Measurements from ENCODE around the gene ARHGAP33.

ARHGAP33 gene

DNA sequence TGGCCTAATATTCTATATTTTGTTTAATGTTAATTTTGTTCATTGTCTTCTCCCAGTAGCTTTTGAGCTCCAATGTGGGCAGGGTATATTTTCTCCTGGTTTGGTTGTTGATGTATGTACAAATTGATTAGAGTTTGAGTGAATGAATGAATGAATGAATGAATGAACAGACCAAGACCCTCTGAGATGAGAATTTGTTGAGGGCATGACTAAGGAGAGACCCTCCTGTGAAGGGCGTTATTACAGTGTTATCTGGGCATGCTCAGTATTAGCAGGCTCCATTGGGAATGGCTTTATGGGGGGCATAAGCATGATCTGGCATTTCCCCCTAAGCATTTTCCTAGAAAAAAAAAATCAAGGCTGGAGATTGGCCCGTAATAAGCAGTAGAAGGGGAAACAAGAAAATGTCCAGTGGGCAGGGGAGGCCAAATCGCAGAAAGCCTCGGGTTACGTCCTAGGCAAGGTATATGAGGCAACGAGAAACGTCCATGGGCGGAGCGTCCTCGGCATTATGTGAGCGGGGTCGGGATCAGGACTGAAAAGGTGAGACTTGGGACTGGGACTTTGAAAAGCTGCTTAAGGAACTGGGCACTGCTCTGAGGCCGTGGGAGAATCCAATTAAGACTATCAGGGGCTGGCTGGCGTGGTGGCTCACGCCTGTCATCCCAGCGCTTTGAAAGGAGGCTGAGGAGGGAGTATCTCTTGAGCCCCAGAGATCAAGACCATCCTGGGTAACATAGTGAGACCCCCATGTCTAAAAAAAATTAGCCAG, 904 bp upstream of the ARHGAP33 start:
- Histone ChIP-seq H3K4me1 (ENCODE audit: control insufficient read depth, insufficient read depth, low read length, poor library complexity, severe bottlenecking) (peaks cover 20% of the 10 kb centered on the region), H3K27ac (ENCODE audit: low read depth, low read length, severe bottlenecking) (no peak overlapping the region), H3K36me3 (ENCODE audit: control insufficient read depth, insufficient read depth, low read length) (peaks cover 7% of the 10 kb centered on the region), H3K9me3 (ENCODE audit: control insufficient read depth, low read length) (no peaks in the 10 kb centered on the region), H3K4me3 (ENCODE audit: extremely low read depth, insufficient read depth, low read length, poor library complexity, severe bottlenecking) (peak overlapping the region; percentile 60)
- 56 to 63% methylated on average over 15 to 16 of the region's 16 CpGs for WGBS, 2 experiments (ENCODE audit: insufficient coverage in 2 of 2)

DNA sequence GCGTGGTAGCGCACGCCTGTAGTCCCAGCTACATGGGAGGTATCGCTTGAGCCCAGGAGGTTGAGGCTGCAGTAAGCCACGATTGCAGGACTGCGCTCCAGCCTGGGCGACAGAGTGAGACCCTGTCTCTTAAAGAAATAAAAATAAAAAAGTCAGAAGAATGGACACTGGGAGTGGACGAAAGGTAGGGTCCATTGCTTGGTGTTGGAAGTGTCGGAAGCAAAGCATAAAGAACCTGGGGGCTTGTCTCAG, 392 bp upstream of the ARHGAP33 start:
- Histone ChIP-seq H3K4me1 (ENCODE audit: control insufficient read depth, insufficient read depth, low read length, poor library complexity, severe bottlenecking) (peaks cover 20% of the 10 kb centered on the region), H3K27ac (ENCODE audit: low read depth, low read length, severe bottlenecking) (no peak overlapping the region), H3K4me3 (ENCODE audit: extremely low read depth, insufficient read depth, low read length, poor library complexity, severe bottlenecking) (peak overlapping the region; percentile 60), H3K9me3 (ENCODE audit: control insufficient read depth, low read length) (no peaks in the 10 kb centered on the region), H3K36me3 (ENCODE audit: control insufficient read depth, insufficient read depth, low read length) (peaks cover 11% of the 10 kb centered on the region)
- 30% methylated on average over 9 of the region's 9 CpGs for WGBS, 2 experiments (ENCODE audit: insufficient coverage in 2 of 2)

DNA sequence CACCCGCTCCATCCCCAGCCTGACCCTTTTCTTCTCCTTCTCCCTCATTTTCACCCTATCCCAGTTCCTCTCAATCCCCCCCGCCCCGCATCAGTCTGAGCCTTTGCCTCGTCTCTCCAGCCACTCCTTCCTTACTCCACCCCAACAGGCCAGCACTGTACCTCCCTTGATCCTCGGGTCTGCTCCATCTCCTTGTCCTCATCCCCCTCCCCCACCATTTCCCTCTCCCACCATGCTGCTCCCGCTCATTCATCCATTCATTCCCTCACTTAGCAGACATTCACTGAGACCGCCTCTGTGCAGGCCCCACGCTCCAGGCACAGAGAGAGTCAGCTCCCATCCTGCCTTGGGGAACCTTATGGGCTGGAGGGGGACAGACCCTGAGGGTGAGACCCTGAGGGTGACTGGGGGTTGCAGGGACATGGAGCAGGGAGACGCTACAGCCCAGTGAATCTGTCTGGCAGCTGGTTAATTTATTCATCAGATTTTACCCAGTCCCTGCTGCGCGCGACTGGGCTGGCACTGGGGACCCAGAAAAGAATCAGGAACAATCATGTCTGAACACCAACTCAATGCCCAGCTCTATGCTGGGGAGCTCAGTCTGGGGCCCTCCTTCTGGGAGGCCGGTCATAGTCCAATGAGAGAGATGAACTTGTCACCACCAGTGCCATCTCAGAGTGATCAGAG, 881 bp downstream of the ARHGAP33 start:
- H3K9me3 ChIP-seq (ENCODE audit: control insufficient read depth, low read length): no peaks in the 10 kb centered on the region
- WGBS, 2 experiments (ENCODE audit: insufficient coverage in 2 of 2): 57 to 69% methylated on average over 5 to 12 of the region's 13 CpGs
- no peak overlapping the region for H3K27ac ChIP-seq (ENCODE audit: low read depth, low read length, severe bottlenecking)
- peak overlapping the region; percentile 60 for H3K4me3 ChIP-seq (ENCODE audit: extremely low read depth, insufficient read depth, low read length, poor library complexity, severe bottlenecking)
- H3K4me1 ChIP-seq (ENCODE audit: control insufficient read depth, insufficient read depth, low read length, poor library complexity, severe bottlenecking): peaks cover 20% of the 10 kb centered on the region
- peaks cover 16% of the 10 kb centered on the region for H3K36me3 ChIP-seq (ENCODE audit: control insufficient read depth, insufficient read depth, low read length)

DNA sequence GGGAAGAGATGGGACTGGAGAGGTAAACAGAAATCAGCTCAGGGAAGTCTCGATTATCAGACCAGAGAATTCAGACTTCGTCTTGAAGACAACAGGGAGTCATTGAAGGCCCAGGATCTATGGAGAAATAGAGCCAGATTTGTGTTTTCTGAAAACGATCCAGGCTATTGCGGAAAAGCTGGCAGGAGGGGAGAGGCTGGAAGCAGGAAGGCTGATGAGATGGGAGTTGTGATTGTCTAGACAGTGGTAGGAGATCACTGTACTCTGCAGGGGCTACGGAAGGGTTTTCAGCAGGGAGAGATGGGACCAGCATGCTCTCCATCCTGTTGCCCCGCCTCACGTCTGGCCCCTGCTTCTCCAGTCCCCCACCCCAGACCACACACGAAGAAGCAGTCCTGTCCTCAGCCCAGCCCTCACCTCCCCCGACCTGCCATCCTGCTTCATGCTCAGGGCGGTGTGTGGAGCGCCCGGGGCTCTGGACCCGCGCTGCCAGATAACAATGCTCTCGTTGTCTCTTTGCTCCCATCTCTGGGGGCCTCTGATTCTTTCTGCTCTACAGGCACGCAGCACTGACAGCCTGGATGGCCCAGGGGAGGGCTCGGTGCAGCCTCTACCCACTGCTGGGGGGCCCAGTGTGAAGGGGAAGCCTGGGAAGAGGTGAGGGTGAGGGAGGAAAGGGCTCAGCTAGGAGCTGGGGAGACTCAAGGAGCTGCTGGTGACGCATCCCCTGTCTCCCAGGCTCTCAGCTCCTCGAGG, 1.9 kb downstream of the ARHGAP33 start:
- Histone ChIP-seq H3K4me3 (ENCODE audit: extremely low read depth, insufficient read depth, low read length, poor library complexity, severe bottlenecking) (no peak overlapping the region), H3K9me3 (ENCODE audit: control insufficient read depth, low read length) (no peaks in the 10 kb centered on the region), H3K36me3 (ENCODE audit: control insufficient read depth, insufficient read depth, low read length) (peaks cover 18% of the 10 kb centered on the region), H3K27ac (ENCODE audit: low read depth, low read length, severe bottlenecking) (no peak overlapping the region), H3K4me1 (ENCODE audit: control insufficient read depth, insufficient read depth, low read length, poor library complexity, severe bottlenecking) (peaks cover 20% of the 10 kb centered on the region)
- WGBS, 2 experiments (ENCODE audit: insufficient coverage in 2 of 2): 31 to 32% methylated on average over 18 to 19 of the region's 19 CpGs

DNA sequence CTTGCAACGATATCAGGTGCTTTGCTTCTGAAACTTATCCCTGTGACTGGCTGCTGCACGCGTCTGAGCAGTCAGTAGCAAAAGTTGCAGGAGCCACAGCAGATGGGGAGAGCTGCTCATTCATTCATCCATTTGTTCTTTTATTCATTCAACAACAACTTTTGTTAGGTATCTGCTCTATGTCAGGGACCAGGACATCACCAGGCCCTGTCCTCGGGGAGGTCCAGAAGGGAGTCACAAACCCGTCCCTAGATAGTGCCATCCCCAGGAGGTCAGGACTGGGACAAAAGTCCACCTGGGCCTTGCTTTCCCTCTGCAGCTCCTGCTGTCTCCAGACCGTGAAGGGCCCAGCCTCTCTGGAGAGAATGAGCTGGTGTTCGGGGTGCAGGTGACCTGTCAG, 2.6 kb downstream of the ARHGAP33 start:
- no peak overlapping the region for H3K4me3 ChIP-seq (ENCODE audit: extremely low read depth, insufficient read depth, low read length, poor library complexity, severe bottlenecking)
- H3K9me3 ChIP-seq (ENCODE audit: control insufficient read depth, low read length): no peaks in the 10 kb centered on the region
- peaks cover 20% of the 10 kb centered on the region for H3K4me1 ChIP-seq (ENCODE audit: control insufficient read depth, insufficient read depth, low read length, poor library complexity, severe bottlenecking)
- no peak overlapping the region for H3K27ac ChIP-seq (ENCODE audit: low read depth, low read length, severe bottlenecking)
- H3K36me3 ChIP-seq (ENCODE audit: control insufficient read depth, insufficient read depth, low read length): peaks cover 23% of the 10 kb centered on the region
- 91 to 98% methylated on average over 7 of the region's 7 CpGs for WGBS, 2 experiments (ENCODE audit: insufficient coverage in 2 of 2)

DNA sequence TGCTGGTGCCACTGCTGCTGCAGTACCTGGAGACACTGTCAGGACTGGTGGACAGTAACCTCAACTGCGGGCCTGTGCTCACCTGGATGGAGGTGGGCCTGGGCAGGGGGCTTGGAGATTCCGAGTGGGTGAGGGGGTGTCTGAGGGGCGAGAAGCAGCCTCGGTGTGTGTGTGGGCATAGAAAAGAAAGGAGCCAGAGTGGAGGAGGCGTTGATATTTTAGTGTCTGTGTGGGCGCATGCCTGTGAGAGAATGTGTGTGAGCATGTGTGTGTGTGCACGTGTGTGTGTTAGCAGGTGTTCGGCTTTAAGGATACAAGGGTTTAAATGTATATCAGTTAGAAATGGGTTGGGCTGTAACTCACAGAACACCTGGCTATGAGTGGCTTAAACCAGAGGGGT, 3.7 kb downstream of the ARHGAP33 start:
- Histone ChIP-seq H3K36me3 (ENCODE audit: control insufficient read depth, insufficient read depth, low read length) (peaks cover 23% of the 10 kb centered on the region), H3K4me1 (ENCODE audit: control insufficient read depth, insufficient read depth, low read length, poor library complexity, severe bottlenecking) (peaks cover 24% of the 10 kb centered on the region), H3K27ac (ENCODE audit: low read depth, low read length, severe bottlenecking) (no peak overlapping the region), H3K9me3 (ENCODE audit: control insufficient read depth, low read length) (no peaks in the 10 kb centered on the region), H3K4me3 (ENCODE audit: extremely low read depth, insufficient read depth, low read length, poor library complexity, severe bottlenecking) (no peak overlapping the region)
- 92 to 95% methylated on average over 8 of the region's 8 CpGs for WGBS, 2 experiments (ENCODE audit: insufficient coverage in 2 of 2)

DNA sequence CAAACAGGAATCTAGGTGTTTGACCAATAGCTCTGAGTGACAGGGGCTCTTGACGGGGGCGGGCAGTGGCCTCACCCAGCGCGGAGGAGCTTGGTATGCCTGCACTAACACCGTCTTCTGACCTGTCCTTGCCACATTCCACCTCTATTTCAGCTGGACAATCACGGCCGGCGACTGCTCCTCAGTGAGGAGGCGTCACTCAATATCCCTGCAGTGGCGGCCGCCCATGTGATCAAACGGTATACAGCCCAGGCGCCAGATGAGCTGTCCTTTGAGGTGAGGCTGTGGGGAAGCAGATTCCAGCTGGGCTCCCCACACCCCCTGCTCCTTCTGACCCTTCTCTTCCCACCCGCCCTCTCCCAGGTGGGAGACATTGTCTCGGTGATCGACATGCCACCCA, 4.7 kb downstream of the ARHGAP33 start:
- Histone ChIP-seq H3K36me3 (ENCODE audit: control insufficient read depth, insufficient read depth, low read length) (peaks cover 23% of the 10 kb centered on the region), H3K4me3 (ENCODE audit: extremely low read depth, insufficient read depth, low read length, poor library complexity, severe bottlenecking) (no peak overlapping the region), H3K9me3 (ENCODE audit: control insufficient read depth, low read length) (no peaks in the 10 kb centered on the region), H3K27ac (ENCODE audit: low read depth, low read length, severe bottlenecking) (no peak overlapping the region), H3K4me1 (ENCODE audit: control insufficient read depth, insufficient read depth, low read length, poor library complexity, severe bottlenecking) (peaks cover 24% of the 10 kb centered on the region)
- 90 to 92% methylated on average over 12 to 15 of the region's 16 CpGs for WGBS, 2 experiments (ENCODE audit: insufficient coverage in 2 of 2)

DNA sequence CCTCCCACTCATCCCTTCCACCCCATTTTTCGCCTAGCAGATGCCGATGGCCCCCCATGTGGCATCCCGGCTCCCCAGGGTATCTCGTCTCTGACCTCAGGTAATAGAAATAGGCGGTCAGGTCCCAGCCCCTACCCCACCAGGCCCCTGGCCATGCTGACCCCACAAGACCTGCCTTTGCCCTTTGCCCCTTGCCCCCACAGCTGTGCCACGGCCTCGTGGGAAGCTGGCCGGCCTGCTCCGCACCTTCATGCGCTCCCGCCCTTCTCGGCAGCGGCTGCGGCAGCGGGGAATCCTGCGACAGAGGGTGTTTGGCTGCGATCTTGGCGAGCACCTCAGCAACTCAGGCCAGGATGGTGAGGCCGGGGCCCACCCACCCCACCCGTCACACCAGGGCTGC, 5.4 kb downstream of the ARHGAP33 start:
- peaks cover 24% of the 10 kb centered on the region for H3K4me1 ChIP-seq (ENCODE audit: control insufficient read depth, insufficient read depth, low read length, poor library complexity, severe bottlenecking)
- H3K4me3 ChIP-seq (ENCODE audit: extremely low read depth, insufficient read depth, low read length, poor library complexity, severe bottlenecking): no peak overlapping the region
- no peaks in the 10 kb centered on the region for H3K9me3 ChIP-seq (ENCODE audit: control insufficient read depth, low read length)
- peaks cover 26% of the 10 kb centered on the region for H3K36me3 ChIP-seq (ENCODE audit: control insufficient read depth, insufficient read depth, low read length)
- no peak overlapping the region for H3K27ac ChIP-seq (ENCODE audit: low read depth, low read length, severe bottlenecking)
- 95 to 98% methylated on average over 16 to 20 of the region's 20 CpGs for WGBS, 2 experiments (ENCODE audit: insufficient coverage in 2 of 2)

DNA sequence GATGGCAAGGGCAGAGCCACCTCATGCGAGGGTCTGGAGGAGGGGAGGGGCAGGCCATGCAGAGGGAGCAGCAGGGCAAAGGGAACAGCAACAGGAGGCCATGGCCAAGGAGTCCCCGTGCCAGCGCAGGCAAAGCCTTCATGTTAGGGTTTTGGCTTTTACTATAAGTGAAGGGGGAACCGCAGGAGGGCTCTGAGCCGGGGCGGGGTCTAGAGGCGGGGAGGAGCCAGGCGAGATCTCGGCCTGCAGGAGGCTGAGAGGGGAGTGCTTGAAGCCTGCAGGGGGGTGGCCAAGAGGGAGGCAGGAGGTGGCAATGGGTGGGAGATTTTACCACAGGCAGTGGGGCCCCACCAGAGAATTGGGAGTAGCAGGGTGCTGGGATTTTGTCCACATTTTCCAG, 6.3 kb downstream of the ARHGAP33 start:
- peaks cover 31% of the 10 kb centered on the region for H3K36me3 ChIP-seq (ENCODE audit: control insufficient read depth, insufficient read depth, low read length)
- H3K4me1 ChIP-seq (ENCODE audit: control insufficient read depth, insufficient read depth, low read length, poor library complexity, severe bottlenecking): peaks cover 15% of the 10 kb centered on the region
- 54% methylated on average over 5 to 6 of the region's 9 CpGs for WGBS, 2 experiments (ENCODE audit: insufficient coverage in 2 of 2)

DNA sequence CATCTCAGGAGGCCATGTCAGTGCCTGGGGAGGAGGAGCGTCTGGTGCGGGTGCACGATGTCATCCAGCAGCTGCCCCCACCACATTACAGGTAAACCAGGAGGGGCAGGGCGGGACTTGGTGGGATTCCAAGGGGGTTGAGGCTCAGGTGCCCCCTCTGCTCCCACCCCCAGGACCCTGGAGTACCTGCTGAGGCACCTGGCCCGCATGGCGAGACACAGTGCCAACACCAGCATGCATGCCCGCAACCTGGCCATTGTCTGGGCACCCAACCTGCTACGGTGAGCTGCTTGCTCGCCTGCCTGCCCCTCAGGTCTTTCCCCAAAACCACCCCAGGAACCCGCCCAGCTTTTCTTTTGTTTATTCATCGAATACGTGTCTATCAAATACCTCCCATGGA, 7.2 kb downstream of the ARHGAP33 start:
- Histone ChIP-seq H3K36me3 (ENCODE audit: control insufficient read depth, insufficient read depth, low read length) (peaks cover 31% of the 10 kb centered on the region), H3K4me1 (ENCODE audit: control insufficient read depth, insufficient read depth, low read length, poor library complexity, severe bottlenecking) (peaks cover 6% of the 10 kb centered on the region), H3K27ac (ENCODE audit: low read depth, low read length, severe bottlenecking) (no peak overlapping the region), H3K9me3 (ENCODE audit: control insufficient read depth, low read length) (no peaks in the 10 kb centered on the region), H3K4me3 (ENCODE audit: extremely low read depth, insufficient read depth, low read length, poor library complexity, severe bottlenecking) (no peak overlapping the region)
- 90 to 100% methylated on average over 7 to 9 of the region's 12 CpGs for WGBS, 2 experiments (ENCODE audit: insufficient coverage in 2 of 2)

More for the DNA sequence above, 6.3 kb downstream of the ARHGAP33 start:
- Histone ChIP-seq H3K9me3 (ENCODE audit: control insufficient read depth, low read length) (no peaks in the 10 kb centered on the region), H3K4me3 (ENCODE audit: extremely low read depth, insufficient read depth, low read length, poor library complexity, severe bottlenecking) (no peak overlapping the region), H3K27ac (ENCODE audit: low read depth, low read length, severe bottlenecking) (no peak overlapping the region)
